Neural cell (in vitro differentiated cells): Measurements from ENCODE around the gene TYW1B. TPM values are rescaled to one million over a fixed set of nuclear protein-coding genes. Genes with fewer than 3 reads are reported as not detected.
"Not testable (repeated sequence)": the region's sequence is repeated elsewhere in the genome, so short reads cannot be mapped to it uniquely, and the experiment has no call there.

Source experiments
- H2AFZ ChIP-seq: fragments of 200-600, 300-800 bp; sonication (generic), shearing (Covaris generic); 2 replicates; pipeline ENCODE4 v1.6.0; 2014; ENCODE audit warnings: low read depth, mild to moderate bottlenecking, antibody characterized with exemption, low read length, moderate library complexity
- H3F3A ChIP-seq: fragments of 200-600 bp; shearing (Covaris generic); 2 replicates; pipeline ENCODE4 v1.6.1; 2016; ENCODE audit warnings: mild to moderate bottlenecking, moderate library complexity, mixed read lengths, antibody characterized with exemption, low read length; ENCODE audit not compliant: insufficient read depth, poor library complexity, severe bottlenecking
- H3K27ac ChIP-seq: fragments of 200-600, 300-800 bp; sonication (generic), shearing (Covaris generic); 2 replicates; pipeline ENCODE4 v1.5.1; 2014; ENCODE audit warnings: mild to moderate bottlenecking, low read length, moderate library complexity
- H3K27me3 ChIP-seq: fragments of 300-800, 200-600 bp; sonication (generic), shearing (Covaris generic); 2 replicates; pipeline ENCODE4 v1.6.0; 2014; ENCODE audit warnings: mild to moderate bottlenecking, low read depth, low read length, moderate library complexity; ENCODE audit not compliant: insufficient read depth
- H3K36me3 ChIP-seq: fragments of 300-800, 200-600 bp; sonication (generic), shearing (Covaris generic); 2 replicates; pipeline ENCODE4 v1.5.1; 2014; ENCODE audit warnings: mild to moderate bottlenecking, antibody characterized with exemption, low read length, moderate library complexity; ENCODE audit not compliant: insufficient read depth
- H3K4me2 ChIP-seq: fragments of 300-800, 200-600 bp; sonication (generic), shearing (Covaris generic); 2 replicates; pipeline ENCODE4 v1.6.0; 2014; ENCODE audit warnings: mild to moderate bottlenecking, low read length
- H3K4me3 ChIP-seq: fragments of 300-800, 200-600 bp; sonication (generic), shearing (Covaris generic); 2 replicates; pipeline ENCODE4 v1.5.1; 2014; ENCODE audit warnings: mild to moderate bottlenecking, low read length, moderate library complexity
- H3K79me2 ChIP-seq: fragments of 200-600 bp; shearing (Covaris generic); replicated peaks from 2 replicates; pipeline ENCODE4 v1.6.0; 2014; ENCODE audit warnings: mild to moderate bottlenecking, low read length, moderate library complexity; ENCODE audit not compliant: insufficient read depth
- H3K9ac ChIP-seq: fragments of 300-800, 200-600 bp; sonication (generic), shearing (Covaris generic); 2 replicates; pipeline ENCODE4 v1.6.1; 2016; ENCODE audit warnings: mild to moderate bottlenecking, low read length, mixed read lengths
- H3K9me2 ChIP-seq: fragments of 200-600 bp; shearing (Covaris generic); 2 replicates; pipeline ENCODE4 v1.6.1; 2016; ENCODE audit warnings: mild to moderate bottlenecking, low read length, mixed read lengths; ENCODE audit not compliant: insufficient read depth
- H3K9me3 ChIP-seq: fragments of 200-600, 300-800 bp; sonication (generic), shearing (Covaris generic); 2 replicates; pipeline ENCODE4 v1.6.1; 2016; ENCODE audit warnings: mild to moderate bottlenecking, mixed run types, low read length, moderate library complexity, mixed read lengths
- H4K20me1 ChIP-seq: fragments of 200-600 bp; shearing (Covaris generic); 2 replicates; pipeline ENCODE4 v1.6.1; 2016; ENCODE audit warnings: mild to moderate bottlenecking, mixed run types; ENCODE audit not compliant: insufficient read depth
- EP300 ChIP-seq: fragments of 450-650 bp; conservative IDR thresholded peaks from 2 replicates; pipeline ENCODE4 v1.6.1; 2014; ENCODE audit warnings: antibody characterized with exemption, mild to moderate bottlenecking, moderate library complexity; ENCODE audit not compliant: poor library complexity, severe bottlenecking
- EZH2 ChIP-seq: fragments of 200-600, 300-800 bp; shearing (Covaris generic), sonication (generic); IDR thresholded peaks from 2 replicates; pipeline ENCODE4 v1.6.1; 2014; ENCODE audit warnings: antibody characterized with exemption, low read length, borderline replicate concordance, mild to moderate bottlenecking; ENCODE audit not compliant: insufficient read depth, poor library complexity, severe bottlenecking
- MXI1 ChIP-seq: fragments of 450-650 bp; conservative IDR thresholded peaks from 2 replicates; pipeline ENCODE4 v1.6.1; 2014; ENCODE audit warnings: antibody characterized with exemption, mild to moderate bottlenecking; ENCODE audit not compliant: poor library complexity, severe bottlenecking
- POLR2AphosphoS5 ChIP-seq: IDR thresholded peaks from 2 replicates; pipeline ENCODE4 v1.6.1; 2012
- RAD21 ChIP-seq: fragments of 450-650 bp; conservative IDR thresholded peaks from 2 replicates; pipeline ENCODE4 v1.6.1; 2014; ENCODE audit warnings: antibody characterized with exemption, mild to moderate bottlenecking, moderate library complexity
- SMC3 ChIP-seq: fragments of 450-650 bp; conservative IDR thresholded peaks from 2 replicates; pipeline ENCODE4 v1.6.1; 2014; ENCODE audit warnings: antibody characterized with exemption, mild to moderate bottlenecking, moderate library complexity; ENCODE audit not compliant: poor library complexity
- TAF1 ChIP-seq: IDR thresholded peaks from 2 replicates; pipeline ENCODE4 v1.6.1; 2012; ENCODE audit warnings: low read depth
- polyA plus RNA-seq: library from polyadenylated mRNA; depleted of rRNA; stranded (reverse); fragments of >200 nt; gene quantifications from 2 replicates; pipeline ENCODE4 v1.2.3, GENCODE V29; 2014
- TF ChIP-seq, protein P1 (sequence below): IDR thresholded peaks from 2 replicates; pipeline ENCODE4 v1.6.1; 2012; ENCODE audit warnings: borderline replicate concordance
- TF ChIP-seq, protein P2 (sequence below): fragments of 450-650 bp; IDR thresholded peaks from 2 replicates; pipeline ENCODE4 v1.5.1; 2014; ENCODE audit warnings: antibody characterized with exemption, mild to moderate bottlenecking, moderate library complexity; ENCODE audit not compliant: poor library complexity, severe bottlenecking

Gene TYW1B
- polyA plus RNA-seq, 1 donor from 2014 or later = 0.97 TPM

DNA sequence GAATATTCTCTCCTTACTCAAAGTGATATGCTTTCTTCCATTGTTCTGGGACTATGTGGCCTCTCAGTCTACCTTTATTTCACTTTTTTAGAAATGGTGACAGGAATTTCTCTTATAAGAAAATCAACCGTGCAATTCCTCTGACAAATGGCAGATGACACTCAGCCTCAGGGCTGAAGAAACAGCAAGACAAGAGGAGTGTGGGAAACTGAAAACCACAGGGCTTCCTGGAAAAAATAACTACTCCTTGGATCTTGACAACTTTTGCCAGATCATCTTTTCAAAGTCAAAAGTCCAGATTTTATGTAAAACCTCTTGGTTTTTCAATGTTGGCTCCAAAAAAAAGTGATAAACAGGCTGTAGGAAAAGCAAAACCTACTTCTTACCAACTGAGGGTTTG lies 121.5 kb downstream of the TYW1B start:
- H3F3A ChIP-seq = no peaks in the 10 kb centered on the region
- no peaks in the 10 kb centered on the region for H3K27me3 ChIP-seq
- H3K4me3 ChIP-seq = no peak overlapping the region
- no peak overlapping the region for H3K4me2 ChIP-seq
- H2AFZ ChIP-seq = no peak overlapping the region
- no peaks in the 10 kb centered on the region for H4K20me1 ChIP-seq
- no peaks in the 10 kb centered on the region for H3K79me2 ChIP-seq
- H3K9me2 ChIP-seq = no peaks in the 10 kb centered on the region
- TF ChIP-seq EP300 (no peak), TAF1 (no peak), SMC3 (no peak), POLR2AphosphoS5 (no peak)
- TF ChIP-seq, protein P1, sequence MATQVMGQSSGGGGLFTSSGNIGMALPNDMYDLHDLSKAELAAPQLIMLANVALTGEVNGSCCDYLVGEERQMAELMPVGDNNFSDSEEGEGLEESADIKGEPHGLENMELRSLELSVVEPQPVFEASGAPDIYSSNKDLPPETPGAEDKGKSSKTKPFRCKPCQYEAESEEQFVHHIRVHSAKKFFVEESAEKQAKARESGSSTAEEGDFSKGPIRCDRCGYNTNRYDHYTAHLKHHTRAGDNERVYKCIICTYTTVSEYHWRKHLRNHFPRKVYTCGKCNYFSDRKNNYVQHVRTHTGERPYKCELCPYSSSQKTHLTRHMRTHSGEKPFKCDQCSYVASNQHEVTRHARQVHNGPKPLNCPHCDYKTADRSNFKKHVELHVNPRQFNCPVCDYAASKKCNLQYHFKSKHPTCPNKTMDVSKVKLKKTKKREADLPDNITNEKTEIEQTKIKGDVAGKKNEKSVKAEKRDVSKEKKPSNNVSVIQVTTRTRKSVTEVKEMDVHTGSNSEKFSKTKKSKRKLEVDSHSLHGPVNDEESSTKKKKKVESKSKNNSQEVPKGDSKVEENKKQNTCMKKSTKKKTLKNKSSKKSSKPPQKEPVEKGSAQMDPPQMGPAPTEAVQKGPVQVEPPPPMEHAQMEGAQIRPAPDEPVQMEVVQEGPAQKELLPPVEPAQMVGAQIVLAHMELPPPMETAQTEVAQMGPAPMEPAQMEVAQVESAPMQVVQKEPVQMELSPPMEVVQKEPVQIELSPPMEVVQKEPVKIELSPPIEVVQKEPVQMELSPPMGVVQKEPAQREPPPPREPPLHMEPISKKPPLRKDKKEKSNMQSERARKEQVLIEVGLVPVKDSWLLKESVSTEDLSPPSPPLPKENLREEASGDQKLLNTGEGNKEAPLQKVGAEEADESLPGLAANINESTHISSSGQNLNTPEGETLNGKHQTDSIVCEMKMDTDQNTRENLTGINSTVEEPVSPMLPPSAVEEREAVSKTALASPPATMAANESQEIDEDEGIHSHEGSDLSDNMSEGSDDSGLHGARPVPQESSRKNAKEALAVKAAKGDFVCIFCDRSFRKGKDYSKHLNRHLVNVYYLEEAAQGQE = no peak
- TF ChIP-seq, protein P2, sequence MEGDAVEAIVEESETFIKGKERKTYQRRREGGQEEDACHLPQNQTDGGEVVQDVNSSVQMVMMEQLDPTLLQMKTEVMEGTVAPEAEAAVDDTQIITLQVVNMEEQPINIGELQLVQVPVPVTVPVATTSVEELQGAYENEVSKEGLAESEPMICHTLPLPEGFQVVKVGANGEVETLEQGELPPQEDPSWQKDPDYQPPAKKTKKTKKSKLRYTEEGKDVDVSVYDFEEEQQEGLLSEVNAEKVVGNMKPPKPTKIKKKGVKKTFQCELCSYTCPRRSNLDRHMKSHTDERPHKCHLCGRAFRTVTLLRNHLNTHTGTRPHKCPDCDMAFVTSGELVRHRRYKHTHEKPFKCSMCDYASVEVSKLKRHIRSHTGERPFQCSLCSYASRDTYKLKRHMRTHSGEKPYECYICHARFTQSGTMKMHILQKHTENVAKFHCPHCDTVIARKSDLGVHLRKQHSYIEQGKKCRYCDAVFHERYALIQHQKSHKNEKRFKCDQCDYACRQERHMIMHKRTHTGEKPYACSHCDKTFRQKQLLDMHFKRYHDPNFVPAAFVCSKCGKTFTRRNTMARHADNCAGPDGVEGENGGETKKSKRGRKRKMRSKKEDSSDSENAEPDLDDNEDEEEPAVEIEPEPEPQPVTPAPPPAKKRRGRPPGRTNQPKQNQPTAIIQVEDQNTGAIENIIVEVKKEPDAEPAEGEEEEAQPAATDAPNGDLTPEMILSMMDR = no peak
- no peaks in the 10 kb centered on the region for H3K36me3 ChIP-seq
- H3K9me3 ChIP-seq = no peaks in the 10 kb centered on the region
- H3K9ac ChIP-seq = no peak overlapping the region
- no peak overlapping the region for H3K27ac ChIP-seq

- H3K9ac ChIP-seq, H3K36me3 ChIP-seq, H3K79me2 ChIP-seq, H3K9me2 ChIP-seq, H3K4me3 ChIP-seq, H4K20me1 ChIP-seq, H3K27ac ChIP-seq, H3K9me3 ChIP-seq, H3K4me2 ChIP-seq, H3F3A ChIP-seq, H3K27me3 ChIP-seq, H2AFZ ChIP-seq: not testable (repeated sequence)
Measured at GRCh38 chr7:72705693-72706092, 122.3 kb downstream of the TYW1B start.

GRCh38 chr7:72704894-72705293 lies 123.1 kb downstream of the TYW1B start:
- TF ChIP-seq MXI1 = no peak
- TF ChIP-seq RAD21 = no peak
- TF ChIP-seq EP300 = no peak
- no peak for TF ChIP-seq SMC3
- no peak for TF ChIP-seq EZH2
- Histone ChIP-seq H3K27me3 (no peaks in the 10 kb centered on the region), H3K79me2 (no peaks in the 10 kb centered on the region), H3K9me2 (no peaks in the 10 kb centered on the region), H3F3A (no peaks in the 10 kb centered on the region), H3K9me3 (no peaks in the 10 kb centered on the region), H3K27ac (no peak overlapping the region), H4K20me1 (no peaks in the 10 kb centered on the region), H3K9ac (no peak overlapping the region), H3K36me3 (no peaks in the 10 kb centered on the region), H3K4me2 (no peak overlapping the region), H3K4me3 (no peak overlapping the region), H2AFZ (no peak overlapping the region)

DNA sequence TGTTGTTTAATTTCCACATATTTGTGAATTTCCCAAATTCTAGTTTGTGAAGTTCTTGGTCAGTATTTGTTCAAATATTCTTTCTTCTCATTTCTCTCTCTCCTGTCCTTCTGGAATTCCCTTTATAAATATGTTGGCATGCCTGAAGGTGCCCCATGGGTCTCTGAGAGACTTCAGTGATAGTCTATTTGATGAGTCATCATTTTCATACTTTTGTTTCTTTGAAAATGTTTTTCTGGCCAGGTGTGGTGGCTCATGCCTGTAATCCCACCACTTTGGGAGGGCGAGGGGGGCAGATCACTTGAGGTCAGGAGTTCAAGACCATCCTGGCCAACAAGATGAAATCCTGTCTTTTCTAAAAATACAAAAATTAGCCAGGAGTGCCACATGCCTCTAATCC lies 127.5 kb downstream of the TYW1B start:
- H3K4me2 ChIP-seq, H3K9me3 ChIP-seq, H3K79me2 ChIP-seq, H3K27ac ChIP-seq, H2AFZ ChIP-seq, H4K20me1 ChIP-seq, H3K9me2 ChIP-seq, H3K4me3 ChIP-seq, H3K27me3 ChIP-seq, H3F3A ChIP-seq, H3K9ac ChIP-seq, H3K36me3 ChIP-seq: not testable (repeated sequence)

DNA sequence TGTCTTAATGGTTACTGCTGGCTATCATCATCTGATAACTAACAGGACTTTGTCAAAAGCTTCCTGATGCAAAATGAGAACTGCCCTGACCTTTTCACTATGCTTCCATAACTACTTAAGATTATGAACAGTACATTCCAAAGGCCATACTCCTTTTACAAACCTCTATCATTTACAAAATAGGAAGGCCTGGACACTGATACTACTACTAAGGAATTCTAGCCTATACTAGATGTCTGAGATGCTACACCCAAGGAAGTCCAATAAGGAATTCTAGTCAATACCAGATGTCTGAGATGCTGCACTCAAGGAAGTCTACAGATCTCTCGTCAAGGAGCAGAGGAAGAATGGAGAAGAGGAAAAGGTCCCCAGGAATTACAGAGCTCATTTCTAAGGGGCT lies 130.9 kb downstream of the TYW1B start:
- H3K27me3 ChIP-seq, H3K9me2 ChIP-seq, H3K27ac ChIP-seq, H3K9ac ChIP-seq, H4K20me1 ChIP-seq, H2AFZ ChIP-seq, H3K9me3 ChIP-seq, H3K79me2 ChIP-seq, H3F3A ChIP-seq, H3K4me3 ChIP-seq, H3K4me2 ChIP-seq, H3K36me3 ChIP-seq: not testable (repeated sequence)
